ENCODE results near the gene TMCO2. TPM values are rescaled to one million over a fixed set of nuclear protein-coding genes. Genes with fewer than 3 reads are reported as not detected.
A peak's percentile ranks its signal among the peaks of the same experiment; 100 is the strongest.

Gene TMCO2
- total RNA-seq, 2 donors from 2014 or later = not detected

- ATAC-seq (no peak), DNase-seq (ENCODE audit: low spot score) (no peak)
- Mint-ChIP-seq H3K27ac (peak overlapping the region in 1 of 2 donors; percentile 56), H3K4me1 (ENCODE audit: low read depth in 2 of 2) (peaks cover 25 to 27% of the 10 kb centered on the region in 2 donors), H3K4me3 (no peak overlapping the region), H3K27me3 (no peaks in the 10 kb centered on the region), H3K36me3 (no peaks in the 10 kb centered on the region), H3K9me3 (no peaks in the 10 kb centered on the region)
These were observed 3.5 kb upstream of the TMCO2 start for GRCh38 chr1:40244138-40244744.

GRCh38 chr1:40245686-40246085, 2.1 kb upstream of the TMCO2 start:
- Mint-ChIP-seq H3K27me3 (no peaks in the 10 kb centered on the region), H3K27ac (peak overlapping the region; percentile 24 to 56), H3K9me3 (no peaks in the 10 kb centered on the region), H3K36me3 (no peaks in the 10 kb centered on the region), H3K4me1 (ENCODE audit: low read depth in 2 of 2) (peaks cover 25 to 27% of the 10 kb centered on the region in 2 donors), H3K4me3 (no peak overlapping the region)
- DNase-seq (ENCODE audit: low spot score) (no peak), ATAC-seq (no peak)

- H3K4me3 Mint-ChIP-seq = no peak overlapping the region
- H3K9me3 Mint-ChIP-seq = no peaks in the 10 kb centered on the region
- DNase-seq (ENCODE audit: low spot score) (no peak), ATAC-seq (no peak)
- peaks cover 21 to 24% of the 10 kb centered on the region in 2 donors for H3K4me1 Mint-ChIP-seq (ENCODE audit: low read depth in 2 of 2)
- no peaks in the 10 kb centered on the region for H3K27me3 Mint-ChIP-seq
- no peaks in the 10 kb centered on the region for H3K36me3 Mint-ChIP-seq
- H3K27ac Mint-ChIP-seq = no peak overlapping the region
These were observed 675 bp downstream of the TMCO2 start for GRCh38 chr1:40248412-40248811.

- no peaks in the 10 kb centered on the region for H3K27me3 Mint-ChIP-seq
- H3K9me3 Mint-ChIP-seq = no peaks in the 10 kb centered on the region
- peak overlapping the region; percentile 70 for H3K4me3 Mint-ChIP-seq
- peak overlapping the region; percentile 41 to 84 for H3K27ac Mint-ChIP-seq
- ATAC-seq (peak in 1 of 2 donors; percentile 43), DNase-seq (ENCODE audit: low spot score) (no peak)
- no peaks in the 10 kb centered on the region for H3K36me3 Mint-ChIP-seq
- H3K4me1 Mint-ChIP-seq (ENCODE audit: low read depth in 2 of 2) = peaks cover 14 to 23% of the 10 kb centered on the region in 2 donors
These were observed 3.7 kb downstream of the TMCO2 start for GRCh38 chr1:40251456-40251855.

- H3K27me3 Mint-ChIP-seq = no peaks in the 10 kb centered on the region
- no peaks in the 10 kb centered on the region for H3K9me3 Mint-ChIP-seq
- H3K36me3 Mint-ChIP-seq = peaks cover 4% of the 10 kb centered on the region
- ATAC-seq (no peak), DNase-seq (ENCODE audit: low spot score) (no peak)
- peak overlapping the region in 1 of 2 donors; percentile 84 for H3K27ac Mint-ChIP-seq
- H3K4me1 Mint-ChIP-seq (ENCODE audit: low read depth in 2 of 2) = peaks cover 18 to 23% of the 10 kb centered on the region in 2 donors
- no peak overlapping the region for H3K4me3 Mint-ChIP-seq
These were observed 4.9 kb downstream of the TMCO2 start for GRCh38 chr1:40252601-40253000.

GRCh38 chr1:40255231-40255630, 7.5 kb downstream of the TMCO2 start:
- ATAC-seq = no peak

GRCh38 chr1:40256401-40257084, 8.8 kb downstream of the TMCO2 start:
- H3K4me3 Mint-ChIP-seq = peak overlapping the region; percentile 97
- H3K27me3 Mint-ChIP-seq = no peaks in the 10 kb centered on the region
- H3K4me1 Mint-ChIP-seq (ENCODE audit: low read depth in 2 of 2) = peaks cover 17 to 20% of the 10 kb centered on the region in 2 donors
- DNase-seq (ENCODE audit: low spot score) = no peak
- no peaks in the 10 kb centered on the region for H3K9me3 Mint-ChIP-seq
- no peak for ATAC-seq
- peaks cover 12% of the 10 kb centered on the region for H3K36me3 Mint-ChIP-seq
- H3K27ac Mint-ChIP-seq = peak overlapping the region; percentile 99

More at GRCh38 chr1:40255231-40255630, 7.5 kb downstream of the TMCO2 start:
- H3K27me3 Mint-ChIP-seq = no peaks in the 10 kb centered on the region
- H3K27ac Mint-ChIP-seq = peak overlapping the region; percentile 13 to 62
- H3K9me3 Mint-ChIP-seq = no peaks in the 10 kb centered on the region
- peaks cover 6% of the 10 kb centered on the region for H3K36me3 Mint-ChIP-seq
- H3K4me1 Mint-ChIP-seq (ENCODE audit: low read depth in 2 of 2) = peaks cover 23 to 25% of the 10 kb centered on the region in 2 donors
- peak overlapping the region; percentile 24 for H3K4me3 Mint-ChIP-seq
- no peak for DNase-seq (ENCODE audit: low spot score)

GRCh38 chr1:40257313-40257687, 9.6 kb downstream of the TMCO2 start:
- no peaks in the 10 kb centered on the region for H3K9me3 Mint-ChIP-seq
- H3K4me3 Mint-ChIP-seq = peak overlapping the region; percentile 97
- ATAC-seq (peak; percentile 0), DNase-seq (ENCODE audit: low spot score) (no peak)
- peaks cover 20% of the 10 kb centered on the region for H3K36me3 Mint-ChIP-seq
- peaks cover 13 to 18% of the 10 kb centered on the region in 2 donors for H3K4me1 Mint-ChIP-seq (ENCODE audit: low read depth in 2 of 2)
- no peaks in the 10 kb centered on the region for H3K27me3 Mint-ChIP-seq
- H3K27ac Mint-ChIP-seq = peak overlapping the region; percentile 99

- no peaks in the 10 kb centered on the region for H3K9me3 Mint-ChIP-seq
- peaks cover 26% of the 10 kb centered on the region for H3K36me3 Mint-ChIP-seq
- H3K27me3 Mint-ChIP-seq = no peaks in the 10 kb centered on the region
- H3K27ac Mint-ChIP-seq = peak within 1 kb of the TSS; percentile 99
- peak; percentile 98 to 99 for ATAC-seq
- H3K4me1 Mint-ChIP-seq (ENCODE audit: low read depth in 2 of 2) = peaks cover 18 to 22% of the 10 kb centered on the region in 2 donors
- H3K4me3 Mint-ChIP-seq = peak within 1 kb of the TSS; percentile 97
- DNase-seq (ENCODE audit: low spot score) = peak; percentile 97
These were observed 10.1 kb downstream of the TMCO2 start, which contains the start of gene ZMPSTE24 for GRCh38 chr1:40257688-40258444. ZMPSTE24 (plus strand) TSS chr1:40258236; CDS start chr1:40258272, 36 bp downstream.

GRCh38 chr1:40258445-40258769, 10.7 kb downstream of the TMCO2 start:
- H3K4me3 Mint-ChIP-seq = peak overlapping the region; percentile 97
- peaks cover 24% of the 10 kb centered on the region in 2 donors for H3K4me1 Mint-ChIP-seq (ENCODE audit: low read depth in 2 of 2)
- DNase-seq (ENCODE audit: low spot score) (no peak), ATAC-seq (no peak)
- H3K9me3 Mint-ChIP-seq = no peaks in the 10 kb centered on the region
- no peaks in the 10 kb centered on the region for H3K27me3 Mint-ChIP-seq
- H3K27ac Mint-ChIP-seq = peak overlapping the region; percentile 99
- peaks cover 31% of the 10 kb centered on the region for H3K36me3 Mint-ChIP-seq

GRCh38 chr1:40264354-40264781, 16.6 kb downstream of the TMCO2 start:
- peak in 1 of 2 donors; percentile 36 for ATAC-seq
- Mint-ChIP-seq H3K4me1 (ENCODE audit: low read depth in 2 of 2) (peaks cover 9 to 12% of the 10 kb centered on the region in 2 donors), H3K27me3 (no peaks in the 10 kb centered on the region), H3K36me3 (peaks cover 31% of the 10 kb centered on the region), H3K27ac (no peak overlapping the region), H3K4me3 (no peak overlapping the region), H3K9me3 (no peaks in the 10 kb centered on the region)
- no peak for DNase-seq (ENCODE audit: low spot score)

GRCh38 chr1:40265298-40265697, 17.6 kb downstream of the TMCO2 start:
- Mint-ChIP-seq H3K9me3 (no peaks in the 10 kb centered on the region), H3K4me1 (ENCODE audit: low read depth in 2 of 2) (peaks cover 11 to 20% of the 10 kb centered on the region in 2 donors), H3K27ac (no peak overlapping the region), H3K36me3 (peaks cover 35% of the 10 kb centered on the region), H3K27me3 (no peaks in the 10 kb centered on the region), H3K4me3 (no peak overlapping the region)
- ATAC-seq (no peak), DNase-seq (ENCODE audit: low spot score) (no peak)

- peaks cover 34% of the 10 kb centered on the region for H3K36me3 Mint-ChIP-seq
- ATAC-seq (no peak), DNase-seq (ENCODE audit: low spot score) (no peak)
- H3K4me3 Mint-ChIP-seq = no peak overlapping the region
- no peaks in the 10 kb centered on the region for H3K27me3 Mint-ChIP-seq
- H3K27ac Mint-ChIP-seq = no peak overlapping the region
- H3K4me1 Mint-ChIP-seq (ENCODE audit: low read depth in 2 of 2) = peaks cover 15 to 26% of the 10 kb centered on the region in 2 donors
- H3K9me3 Mint-ChIP-seq = no peaks in the 10 kb centered on the region
These were observed 18.2 kb downstream of the TMCO2 start for GRCh38 chr1:40265919-40266318.

Measured in natural killer cell treated with Interleukin-12 subunit alpha and Interleukin-12 subunit beta and Interleukin-15 and Interleukin-18, amount 100 ng/mL, for 72 hours (primary cell).